Neural cell (in vitro differentiated cells): ENCODE data around the gene MYO9B. TPM values are rescaled to one million over a fixed set of nuclear protein-coding genes. Genes with fewer than 3 reads are reported as not detected.

Experiments used
- H2AFZ ChIP-seq: fragments of 200-600, 300-800 bp; sonication (generic), shearing (Covaris generic); 2 replicates; pipeline ENCODE4 v1.6.0; 2014; ENCODE audit warnings: low read depth, mild to moderate bottlenecking, antibody characterized with exemption, low read length, moderate library complexity
- H3F3A ChIP-seq: fragments of 200-600 bp; shearing (Covaris generic); 2 replicates; pipeline ENCODE4 v1.6.1; 2016; ENCODE audit warnings: mild to moderate bottlenecking, moderate library complexity, mixed read lengths, antibody characterized with exemption, low read length; ENCODE audit not compliant: insufficient read depth, poor library complexity, severe bottlenecking
- H3K27ac ChIP-seq: fragments of 200-600, 300-800 bp; sonication (generic), shearing (Covaris generic); 2 replicates; pipeline ENCODE4 v1.5.1; 2014; ENCODE audit warnings: mild to moderate bottlenecking, low read length, moderate library complexity
- H3K27me3 ChIP-seq: fragments of 300-800, 200-600 bp; sonication (generic), shearing (Covaris generic); 2 replicates; pipeline ENCODE4 v1.6.0; 2014; ENCODE audit warnings: mild to moderate bottlenecking, low read depth, low read length, moderate library complexity; ENCODE audit not compliant: insufficient read depth
- H3K36me3 ChIP-seq: fragments of 300-800, 200-600 bp; sonication (generic), shearing (Covaris generic); 2 replicates; pipeline ENCODE4 v1.5.1; 2014; ENCODE audit warnings: mild to moderate bottlenecking, antibody characterized with exemption, low read length, moderate library complexity; ENCODE audit not compliant: insufficient read depth
- H3K4me2 ChIP-seq: fragments of 300-800, 200-600 bp; sonication (generic), shearing (Covaris generic); 2 replicates; pipeline ENCODE4 v1.6.0; 2014; ENCODE audit warnings: mild to moderate bottlenecking, low read length
- H3K4me3 ChIP-seq: fragments of 300-800, 200-600 bp; sonication (generic), shearing (Covaris generic); 2 replicates; pipeline ENCODE4 v1.5.1; 2014; ENCODE audit warnings: mild to moderate bottlenecking, low read length, moderate library complexity
- H3K79me2 ChIP-seq: fragments of 200-600 bp; shearing (Covaris generic); replicated peaks from 2 replicates; pipeline ENCODE4 v1.6.0; 2014; ENCODE audit warnings: mild to moderate bottlenecking, low read length, moderate library complexity; ENCODE audit not compliant: insufficient read depth
- H3K9ac ChIP-seq: fragments of 300-800, 200-600 bp; sonication (generic), shearing (Covaris generic); 2 replicates; pipeline ENCODE4 v1.6.1; 2016; ENCODE audit warnings: mild to moderate bottlenecking, low read length, mixed read lengths
- H3K9me2 ChIP-seq: fragments of 200-600 bp; shearing (Covaris generic); 2 replicates; pipeline ENCODE4 v1.6.1; 2016; ENCODE audit warnings: mild to moderate bottlenecking, low read length, mixed read lengths; ENCODE audit not compliant: insufficient read depth
- H3K9me3 ChIP-seq: fragments of 200-600, 300-800 bp; sonication (generic), shearing (Covaris generic); 2 replicates; pipeline ENCODE4 v1.6.1; 2016; ENCODE audit warnings: mild to moderate bottlenecking, mixed run types, low read length, moderate library complexity, mixed read lengths
- H4K20me1 ChIP-seq: fragments of 200-600 bp; shearing (Covaris generic); 2 replicates; pipeline ENCODE4 v1.6.1; 2016; ENCODE audit warnings: mild to moderate bottlenecking, mixed run types; ENCODE audit not compliant: insufficient read depth
- EP300 ChIP-seq: fragments of 450-650 bp; conservative IDR thresholded peaks from 2 replicates; pipeline ENCODE4 v1.6.1; 2014; ENCODE audit warnings: antibody characterized with exemption, mild to moderate bottlenecking, moderate library complexity; ENCODE audit not compliant: poor library complexity, severe bottlenecking
- EZH2 ChIP-seq: fragments of 200-600, 300-800 bp; shearing (Covaris generic), sonication (generic); IDR thresholded peaks from 2 replicates; pipeline ENCODE4 v1.6.1; 2014; ENCODE audit warnings: antibody characterized with exemption, low read length, borderline replicate concordance, mild to moderate bottlenecking; ENCODE audit not compliant: insufficient read depth, poor library complexity, severe bottlenecking
- MXI1 ChIP-seq: fragments of 450-650 bp; conservative IDR thresholded peaks from 2 replicates; pipeline ENCODE4 v1.6.1; 2014; ENCODE audit warnings: antibody characterized with exemption, mild to moderate bottlenecking; ENCODE audit not compliant: poor library complexity, severe bottlenecking
- POLR2AphosphoS5 ChIP-seq: IDR thresholded peaks from 2 replicates; pipeline ENCODE4 v1.6.1; 2012
- RAD21 ChIP-seq: fragments of 450-650 bp; conservative IDR thresholded peaks from 2 replicates; pipeline ENCODE4 v1.6.1; 2014; ENCODE audit warnings: antibody characterized with exemption, mild to moderate bottlenecking, moderate library complexity
- SMC3 ChIP-seq: fragments of 450-650 bp; conservative IDR thresholded peaks from 2 replicates; pipeline ENCODE4 v1.6.1; 2014; ENCODE audit warnings: antibody characterized with exemption, mild to moderate bottlenecking, moderate library complexity; ENCODE audit not compliant: poor library complexity
- TAF1 ChIP-seq: IDR thresholded peaks from 2 replicates; pipeline ENCODE4 v1.6.1; 2012; ENCODE audit warnings: low read depth
- polyA plus RNA-seq: library from polyadenylated mRNA; depleted of rRNA; stranded (reverse); fragments of >200 nt; gene quantifications from 2 replicates; pipeline ENCODE4 v1.2.3, GENCODE V29; 2014
- TF ChIP-seq, protein P1 (sequence below): IDR thresholded peaks from 2 replicates; pipeline ENCODE4 v1.6.1; 2012; ENCODE audit warnings: borderline replicate concordance
- TF ChIP-seq, protein P2 (sequence below): fragments of 450-650 bp; IDR thresholded peaks from 2 replicates; pipeline ENCODE4 v1.5.1; 2014; ENCODE audit warnings: antibody characterized with exemption, mild to moderate bottlenecking, moderate library complexity; ENCODE audit not compliant: poor library complexity, severe bottlenecking

The MYO9B gene
- polyA plus RNA-seq, 1 donor from 2014 or later: 27.2 TPM

DNA sequence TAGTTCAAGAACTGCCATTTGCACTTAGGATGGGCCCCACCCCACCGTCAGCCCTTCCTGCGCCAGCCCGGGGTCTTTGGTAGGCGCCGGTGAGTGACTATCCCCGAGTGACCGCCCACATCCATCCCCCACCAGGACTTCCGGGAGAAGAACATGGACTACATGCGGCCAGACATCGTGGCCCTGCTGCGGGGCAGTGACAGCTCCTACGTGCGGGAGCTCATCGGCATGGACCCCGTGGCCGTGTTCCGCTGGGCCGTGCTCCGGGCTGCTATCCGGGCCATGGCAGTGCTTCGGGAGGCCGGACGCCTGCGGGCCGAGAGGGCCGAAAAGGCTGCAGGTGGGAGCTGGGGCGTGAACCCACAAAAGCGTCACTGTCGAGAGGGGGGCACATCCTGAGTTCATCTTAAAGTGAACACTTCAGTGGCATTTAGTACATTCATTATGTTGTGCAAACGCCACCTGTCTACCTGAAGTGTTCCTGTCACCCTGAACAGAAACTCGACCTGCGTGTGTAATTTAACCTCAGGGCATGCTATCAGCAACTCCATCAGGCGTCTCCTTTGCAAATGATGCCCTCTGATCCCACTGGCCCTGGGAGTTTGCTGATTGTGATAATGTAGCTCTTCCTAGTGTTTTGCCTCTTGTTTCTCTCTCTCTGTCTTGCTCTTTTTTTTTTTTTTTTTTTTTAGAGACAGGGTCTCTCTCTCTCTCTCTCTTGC is 97.2 kb downstream of the MYO9B start:
- H3K9me3 ChIP-seq: no peaks in the 10 kb centered on the region
- H3K4me2 ChIP-seq: no peak overlapping the region
- H3K27ac ChIP-seq: no peak overlapping the region
- H3F3A ChIP-seq: no peaks in the 10 kb centered on the region
- H3K9me2 ChIP-seq: no peaks in the 10 kb centered on the region
- H3K27me3 ChIP-seq: no peaks in the 10 kb centered on the region
- H2AFZ ChIP-seq: no peak overlapping the region
- no peaks in the 10 kb centered on the region for H3K79me2 ChIP-seq
- H3K9ac ChIP-seq: no peak overlapping the region
- no peak overlapping the region for H3K4me3 ChIP-seq
- no peak for TF ChIP-seq SMC3
- no peak for TF ChIP-seq TAF1
- no peak for TF ChIP-seq MXI1
- TF ChIP-seq EP300: no peak
- no peak for TF ChIP-seq POLR2AphosphoS5
- TF ChIP-seq EZH2: no peak
- TF ChIP-seq RAD21: no peak
- TF ChIP-seq, protein P1, sequence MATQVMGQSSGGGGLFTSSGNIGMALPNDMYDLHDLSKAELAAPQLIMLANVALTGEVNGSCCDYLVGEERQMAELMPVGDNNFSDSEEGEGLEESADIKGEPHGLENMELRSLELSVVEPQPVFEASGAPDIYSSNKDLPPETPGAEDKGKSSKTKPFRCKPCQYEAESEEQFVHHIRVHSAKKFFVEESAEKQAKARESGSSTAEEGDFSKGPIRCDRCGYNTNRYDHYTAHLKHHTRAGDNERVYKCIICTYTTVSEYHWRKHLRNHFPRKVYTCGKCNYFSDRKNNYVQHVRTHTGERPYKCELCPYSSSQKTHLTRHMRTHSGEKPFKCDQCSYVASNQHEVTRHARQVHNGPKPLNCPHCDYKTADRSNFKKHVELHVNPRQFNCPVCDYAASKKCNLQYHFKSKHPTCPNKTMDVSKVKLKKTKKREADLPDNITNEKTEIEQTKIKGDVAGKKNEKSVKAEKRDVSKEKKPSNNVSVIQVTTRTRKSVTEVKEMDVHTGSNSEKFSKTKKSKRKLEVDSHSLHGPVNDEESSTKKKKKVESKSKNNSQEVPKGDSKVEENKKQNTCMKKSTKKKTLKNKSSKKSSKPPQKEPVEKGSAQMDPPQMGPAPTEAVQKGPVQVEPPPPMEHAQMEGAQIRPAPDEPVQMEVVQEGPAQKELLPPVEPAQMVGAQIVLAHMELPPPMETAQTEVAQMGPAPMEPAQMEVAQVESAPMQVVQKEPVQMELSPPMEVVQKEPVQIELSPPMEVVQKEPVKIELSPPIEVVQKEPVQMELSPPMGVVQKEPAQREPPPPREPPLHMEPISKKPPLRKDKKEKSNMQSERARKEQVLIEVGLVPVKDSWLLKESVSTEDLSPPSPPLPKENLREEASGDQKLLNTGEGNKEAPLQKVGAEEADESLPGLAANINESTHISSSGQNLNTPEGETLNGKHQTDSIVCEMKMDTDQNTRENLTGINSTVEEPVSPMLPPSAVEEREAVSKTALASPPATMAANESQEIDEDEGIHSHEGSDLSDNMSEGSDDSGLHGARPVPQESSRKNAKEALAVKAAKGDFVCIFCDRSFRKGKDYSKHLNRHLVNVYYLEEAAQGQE: no peak
- TF ChIP-seq, protein P2, sequence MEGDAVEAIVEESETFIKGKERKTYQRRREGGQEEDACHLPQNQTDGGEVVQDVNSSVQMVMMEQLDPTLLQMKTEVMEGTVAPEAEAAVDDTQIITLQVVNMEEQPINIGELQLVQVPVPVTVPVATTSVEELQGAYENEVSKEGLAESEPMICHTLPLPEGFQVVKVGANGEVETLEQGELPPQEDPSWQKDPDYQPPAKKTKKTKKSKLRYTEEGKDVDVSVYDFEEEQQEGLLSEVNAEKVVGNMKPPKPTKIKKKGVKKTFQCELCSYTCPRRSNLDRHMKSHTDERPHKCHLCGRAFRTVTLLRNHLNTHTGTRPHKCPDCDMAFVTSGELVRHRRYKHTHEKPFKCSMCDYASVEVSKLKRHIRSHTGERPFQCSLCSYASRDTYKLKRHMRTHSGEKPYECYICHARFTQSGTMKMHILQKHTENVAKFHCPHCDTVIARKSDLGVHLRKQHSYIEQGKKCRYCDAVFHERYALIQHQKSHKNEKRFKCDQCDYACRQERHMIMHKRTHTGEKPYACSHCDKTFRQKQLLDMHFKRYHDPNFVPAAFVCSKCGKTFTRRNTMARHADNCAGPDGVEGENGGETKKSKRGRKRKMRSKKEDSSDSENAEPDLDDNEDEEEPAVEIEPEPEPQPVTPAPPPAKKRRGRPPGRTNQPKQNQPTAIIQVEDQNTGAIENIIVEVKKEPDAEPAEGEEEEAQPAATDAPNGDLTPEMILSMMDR: no peak
- H4K20me1 ChIP-seq: no peaks in the 10 kb centered on the region
- no peaks in the 10 kb centered on the region for H3K36me3 ChIP-seq

DNA sequence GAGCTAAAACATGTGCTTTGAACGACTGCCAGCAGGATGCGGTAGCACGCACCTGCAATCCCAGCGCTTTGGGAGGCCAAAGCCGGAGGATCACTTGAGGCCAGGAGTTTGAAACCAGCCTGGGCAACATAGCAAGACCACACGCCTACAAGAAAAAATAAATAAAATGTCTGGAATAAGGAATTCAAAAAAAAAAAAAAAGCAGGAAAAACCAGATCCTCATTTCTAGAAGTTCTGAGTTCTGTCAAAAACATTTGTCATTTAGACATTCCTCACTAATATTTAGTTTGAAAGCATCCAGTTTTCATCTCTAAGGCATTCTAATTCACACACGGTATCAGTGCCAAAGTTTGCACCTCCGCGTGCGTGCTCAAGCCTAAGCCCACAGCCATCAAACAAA is 102.7 kb downstream of the MYO9B start:
- Histone ChIP-seq H3K27ac (no peak overlapping the region), H4K20me1 (no peaks in the 10 kb centered on the region), H3K36me3 (no peaks in the 10 kb centered on the region), H3K27me3 (no peaks in the 10 kb centered on the region), H3K4me2 (no peak overlapping the region), H2AFZ (no peak overlapping the region), H3F3A (no peaks in the 10 kb centered on the region), H3K9me2 (no peaks in the 10 kb centered on the region), H3K9ac (no peak overlapping the region), H3K4me3 (no peak overlapping the region), H3K79me2 (no peaks in the 10 kb centered on the region), H3K9me3 (no peaks in the 10 kb centered on the region)
- no peak for TF ChIP-seq POLR2AphosphoS5
- TF ChIP-seq EZH2: no peak
- no peak for TF ChIP-seq MXI1
- TF ChIP-seq, protein P1: no peak
- no peak for TF ChIP-seq RAD21
- TF ChIP-seq SMC3: no peak
- TF ChIP-seq EP300: no peak
- TF ChIP-seq, protein P2: no peak
- no peak for TF ChIP-seq TAF1
